Prostate gland (tissue), 2 donors: ENCODE results near the gene CADPS2.

Source experiments
- POLR2AphosphoS5 ChIP-seq: sonication (generic); formaldehyde crosslinking; IDR thresholded peaks from one replicate; pipeline ENCODE4 v1.6.1; 2017; ENCODE audit warnings: antibody characterized with exemption
- TF ChIP-seq, protein P1 (sequence below), 4 experiments: fragments of 200-600 bp in 2 of 4; fragments of 450-650 bp in 2 of 4; sonication (generic) in 2 of 4; IDR thresholded peaks; 1 replicate in 3 of 4; 2 replicates in 1 of 4; pipeline ENCODE4 v1.5.1; 2016 to 2019; ENCODE audit warnings: antibody characterized with exemption in 4 of 4, mild to moderate bottlenecking in 2 of 4, moderate library complexity in 2 of 4

GRCh38 chr7:122914812-122915211 lies 28.6 kb upstream of the CADPS2 start:
- TF ChIP-seq, protein P1, sequence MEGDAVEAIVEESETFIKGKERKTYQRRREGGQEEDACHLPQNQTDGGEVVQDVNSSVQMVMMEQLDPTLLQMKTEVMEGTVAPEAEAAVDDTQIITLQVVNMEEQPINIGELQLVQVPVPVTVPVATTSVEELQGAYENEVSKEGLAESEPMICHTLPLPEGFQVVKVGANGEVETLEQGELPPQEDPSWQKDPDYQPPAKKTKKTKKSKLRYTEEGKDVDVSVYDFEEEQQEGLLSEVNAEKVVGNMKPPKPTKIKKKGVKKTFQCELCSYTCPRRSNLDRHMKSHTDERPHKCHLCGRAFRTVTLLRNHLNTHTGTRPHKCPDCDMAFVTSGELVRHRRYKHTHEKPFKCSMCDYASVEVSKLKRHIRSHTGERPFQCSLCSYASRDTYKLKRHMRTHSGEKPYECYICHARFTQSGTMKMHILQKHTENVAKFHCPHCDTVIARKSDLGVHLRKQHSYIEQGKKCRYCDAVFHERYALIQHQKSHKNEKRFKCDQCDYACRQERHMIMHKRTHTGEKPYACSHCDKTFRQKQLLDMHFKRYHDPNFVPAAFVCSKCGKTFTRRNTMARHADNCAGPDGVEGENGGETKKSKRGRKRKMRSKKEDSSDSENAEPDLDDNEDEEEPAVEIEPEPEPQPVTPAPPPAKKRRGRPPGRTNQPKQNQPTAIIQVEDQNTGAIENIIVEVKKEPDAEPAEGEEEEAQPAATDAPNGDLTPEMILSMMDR (IDR thresholded peaks at IDR 0.05) = no peak
- TF ChIP-seq POLR2AphosphoS5 = no peak
